Measurements from ENCODE around the gene OR52K2.
"Not testable (repeated sequence)": the region's sequence is repeated elsewhere in the genome, so short reads cannot be mapped to it uniquely, and the experiment has no call there.

Gene OR52K2

GRCh38 chr11:4480577-4481239 lies 31.6 kb downstream of the OR52K2 start:
- H3K36me3 ChIP-seq (ENCODE audit: control insufficient read depth, insufficient read depth, low read length), result no peaks in the 10 kb centered on the region
- no peak overlapping the region for H3K4me3 ChIP-seq (ENCODE audit: low read depth, low read length)
- no peak overlapping the region for H3K27ac ChIP-seq (ENCODE audit: low read depth, low read length)
- no peaks in the 10 kb centered on the region; the same call in 1 of the 2 replicates for H3K4me1 ChIP-seq (ENCODE audit: control insufficient read depth, insufficient read depth, low read length)
- no peaks in the 10 kb centered on the region for H3K27me3 ChIP-seq (ENCODE audit: control insufficient read depth, insufficient read depth, low read length)
- H3K9ac ChIP-seq (ENCODE audit: low read depth, low read length), result no peak overlapping the region
- H3K9me3 ChIP-seq (ENCODE audit: control insufficient read depth, insufficient read depth, low read length), result no peaks in the 10 kb centered on the region

DNA sequence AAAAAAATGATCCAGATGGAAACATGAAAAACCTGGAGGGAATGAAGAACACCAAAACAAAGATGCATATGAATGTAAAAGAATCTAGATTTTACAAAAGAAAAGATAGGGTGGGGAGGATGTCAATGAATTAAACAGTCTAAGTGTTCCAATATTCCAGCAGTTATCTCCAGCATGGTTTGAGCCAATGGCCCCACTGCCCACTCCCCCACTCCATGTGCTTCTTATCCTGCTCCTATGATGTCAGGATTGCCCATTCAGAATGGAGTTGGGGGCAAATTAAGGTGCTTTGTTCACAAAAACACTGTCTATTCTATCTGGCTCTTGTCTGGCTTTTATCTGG lies 32.1 kb downstream of the OR52K2 start:
- Histone ChIP-seq H3K36me3 (ENCODE audit: control insufficient read depth, insufficient read depth, low read length) (no peaks in the 10 kb centered on the region), H3K9ac (ENCODE audit: low read depth, low read length) (no peak overlapping the region), H3K4me1 (ENCODE audit: control insufficient read depth, insufficient read depth, low read length) (no peaks in the 10 kb centered on the region; the same call in 1 of the 2 replicates), H3K9me3 (ENCODE audit: control insufficient read depth, insufficient read depth, low read length) (no peaks in the 10 kb centered on the region), H3K27me3 (ENCODE audit: control insufficient read depth, insufficient read depth, low read length) (no peaks in the 10 kb centered on the region), H3K27ac (ENCODE audit: low read depth, low read length) (no peak overlapping the region), H3K4me3 (ENCODE audit: low read depth, low read length) (no peak overlapping the region)

DNA sequence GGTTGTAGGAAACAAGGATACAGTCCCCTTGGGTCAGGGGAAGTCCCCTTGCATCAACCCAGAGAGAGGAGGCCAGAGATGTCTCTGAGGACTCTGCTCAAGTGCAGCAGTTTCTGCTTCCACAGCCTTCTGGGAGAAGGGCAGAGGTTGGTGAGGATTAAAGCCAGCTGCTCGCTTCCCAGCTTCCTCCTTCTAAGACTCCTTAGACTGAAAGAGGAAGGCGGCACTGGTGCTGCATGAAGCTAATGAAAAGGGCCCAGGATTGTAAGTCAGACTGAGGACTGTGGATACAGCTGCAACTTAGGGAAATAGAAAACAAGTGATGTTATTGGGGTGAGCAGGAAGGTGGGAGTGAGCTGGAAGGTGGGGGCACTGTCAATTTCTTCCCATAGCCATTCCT lies 33.4 kb downstream of the OR52K2 start, which contains the start of gene OR52K1:
Gene OR52K1 (plus strand): TSS at position 202 of the 400 bp plus-strand sequence. CDS start 6,255 bp downstream, outside the sequence.
- no peak within 1 kb of the TSS for H3K4me3 ChIP-seq (ENCODE audit: low read depth, low read length)
- H3K27me3 ChIP-seq (ENCODE audit: control insufficient read depth, insufficient read depth, low read length), result no peaks in the 10 kb centered on the region
- no peaks in the 10 kb centered on the region for H3K36me3 ChIP-seq (ENCODE audit: control insufficient read depth, insufficient read depth, low read length)
- H3K9me3 ChIP-seq (ENCODE audit: control insufficient read depth, insufficient read depth, low read length), result no peaks in the 10 kb centered on the region
- no peak within 1 kb of the TSS for H3K9ac ChIP-seq (ENCODE audit: low read depth, low read length)
- H3K27ac ChIP-seq (ENCODE audit: low read depth, low read length), result no peak within 1 kb of the TSS
- H3K4me1 ChIP-seq (ENCODE audit: control insufficient read depth, insufficient read depth, low read length), result no peaks in the 10 kb centered on the region; the same call in 1 of the 2 replicates

DNA sequence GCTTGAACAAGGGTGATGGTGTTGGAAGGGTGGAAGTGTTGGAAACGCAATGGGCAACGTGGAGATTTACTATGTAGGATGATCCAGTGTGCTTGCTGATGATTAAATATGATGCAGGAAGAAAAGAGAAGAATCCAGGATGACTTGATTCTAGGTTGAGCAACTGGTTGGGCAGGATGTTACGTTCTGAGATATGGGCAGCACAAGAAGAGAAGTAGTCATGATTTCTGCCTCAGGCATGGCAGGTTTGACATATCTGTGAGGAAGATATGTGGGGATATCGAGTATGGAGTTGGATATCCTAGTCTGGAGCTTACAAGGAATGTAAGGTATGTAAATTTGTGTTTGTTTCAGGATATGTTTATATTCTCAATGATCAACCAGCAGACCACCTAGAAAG lies 35.2 kb downstream of the OR52K2 start:
- no peaks in the 10 kb centered on the region for H3K27me3 ChIP-seq (ENCODE audit: control insufficient read depth, insufficient read depth, low read length)
- H3K9ac ChIP-seq (ENCODE audit: low read depth, low read length), result no peak overlapping the region
- H3K4me1 ChIP-seq (ENCODE audit: control insufficient read depth, insufficient read depth, low read length), result no peaks in the 10 kb centered on the region; the same call in 1 of the 2 replicates
- H3K9me3 ChIP-seq (ENCODE audit: control insufficient read depth, insufficient read depth, low read length), result no peaks in the 10 kb centered on the region
- H3K36me3 ChIP-seq (ENCODE audit: control insufficient read depth, insufficient read depth, low read length), result no peaks in the 10 kb centered on the region
- no peak overlapping the region for H3K27ac ChIP-seq (ENCODE audit: low read depth, low read length)
- H3K4me3 ChIP-seq (ENCODE audit: low read depth, low read length), result no peak overlapping the region

DNA sequence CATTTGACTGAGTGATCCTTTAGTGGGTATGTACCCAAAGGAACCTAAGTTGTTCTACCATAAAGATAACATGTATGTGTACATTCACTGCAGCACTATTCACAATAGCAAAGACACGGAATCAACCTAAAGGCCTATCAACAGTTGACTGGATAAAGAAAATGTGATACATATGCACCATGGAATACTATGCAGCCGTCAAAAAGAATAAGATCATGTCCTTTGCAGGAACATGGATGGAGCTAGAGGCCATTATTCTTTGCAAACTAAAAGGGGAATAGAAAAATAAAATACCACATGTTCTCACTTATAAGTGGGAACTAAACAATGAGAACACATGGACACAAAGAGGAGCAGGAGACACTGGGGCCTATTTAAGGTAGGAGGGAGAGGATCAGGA lies 42.3 kb downstream of the OR52K2 start:
- not testable (repeated sequence) for H3K4me3 ChIP-seq (ENCODE audit: low read depth, low read length); H3K27me3 ChIP-seq (ENCODE audit: control insufficient read depth, insufficient read depth, low read length); H3K9me3 ChIP-seq (ENCODE audit: control insufficient read depth, insufficient read depth, low read length); H3K4me1 ChIP-seq (ENCODE audit: control insufficient read depth, insufficient read depth, low read length); H3K9ac ChIP-seq (ENCODE audit: low read depth, low read length); H3K36me3 ChIP-seq (ENCODE audit: control insufficient read depth, insufficient read depth, low read length); H3K27ac ChIP-seq (ENCODE audit: low read depth, low read length)

GRCh38 chr11:4491878-4492606 lies 42.9 kb downstream of the OR52K2 start:
- Histone ChIP-seq H3K9me3 (ENCODE audit: control insufficient read depth, insufficient read depth, low read length) (no peaks in the 10 kb centered on the region), H3K36me3 (ENCODE audit: control insufficient read depth, insufficient read depth, low read length) (no peaks in the 10 kb centered on the region), H3K27me3 (ENCODE audit: control insufficient read depth, insufficient read depth, low read length) (no peaks in the 10 kb centered on the region), H3K9ac (ENCODE audit: low read depth, low read length) (no peak overlapping the region), H3K27ac (ENCODE audit: low read depth, low read length) (no peak overlapping the region), H3K4me3 (ENCODE audit: low read depth, low read length) (no peak overlapping the region), H3K4me1 (ENCODE audit: control insufficient read depth, insufficient read depth, low read length) (no peaks in the 10 kb centered on the region)

DNA sequence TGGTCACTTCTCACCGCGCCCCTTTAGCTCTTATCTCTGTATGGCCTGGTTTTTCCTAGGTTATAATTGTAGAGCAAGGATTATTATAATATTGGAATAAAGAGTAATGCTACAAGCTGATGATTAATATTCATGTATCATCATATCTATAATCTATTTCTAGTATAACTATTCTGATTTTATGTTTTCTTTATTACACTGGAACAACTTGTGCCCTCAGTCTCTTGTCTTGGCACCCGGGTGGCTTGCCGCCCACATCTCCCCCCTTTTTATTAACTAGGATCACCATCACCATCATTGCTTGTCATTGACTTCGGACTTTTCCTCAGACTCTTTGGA lies 44.4 kb downstream of the OR52K2 start:
- Histone ChIP-seq H3K9me3 (ENCODE audit: control insufficient read depth, insufficient read depth, low read length) (no peaks in the 10 kb centered on the region), H3K4me1 (ENCODE audit: control insufficient read depth, insufficient read depth, low read length) (no peaks in the 10 kb centered on the region), H3K27ac (ENCODE audit: low read depth, low read length) (no peak overlapping the region), H3K9ac (ENCODE audit: low read depth, low read length) (no peak overlapping the region), H3K4me3 (ENCODE audit: low read depth, low read length) (no peak overlapping the region), H3K27me3 (ENCODE audit: control insufficient read depth, insufficient read depth, low read length) (no peaks in the 10 kb centered on the region), H3K36me3 (ENCODE audit: control insufficient read depth, insufficient read depth, low read length) (no peaks in the 10 kb centered on the region)

DNA sequence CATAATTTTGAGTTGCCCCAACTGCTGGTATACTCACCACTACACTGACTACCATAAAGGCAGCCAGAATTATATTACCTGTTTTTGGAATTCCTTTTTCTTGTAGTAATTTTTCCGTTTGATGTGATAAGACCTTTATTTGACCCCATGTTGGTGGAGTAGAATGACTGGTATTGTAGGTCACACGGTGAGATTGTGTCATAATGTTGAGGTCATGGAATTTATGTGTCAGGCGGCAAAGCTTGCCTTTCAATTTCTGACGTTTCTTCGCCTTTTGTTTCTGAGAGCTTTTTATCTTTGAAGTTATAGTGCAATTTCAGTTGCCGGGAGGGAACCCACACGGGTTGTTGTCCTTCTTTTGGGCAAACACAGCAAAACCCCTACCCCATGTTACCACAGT lies 46.4 kb downstream of the OR52K2 start:
- no peak overlapping the region for H3K27ac ChIP-seq (ENCODE audit: low read depth, low read length)
- no peaks in the 10 kb centered on the region for H3K36me3 ChIP-seq (ENCODE audit: control insufficient read depth, insufficient read depth, low read length)
- H3K9me3 ChIP-seq (ENCODE audit: control insufficient read depth, insufficient read depth, low read length), result no peaks in the 10 kb centered on the region
- H3K4me3 ChIP-seq (ENCODE audit: low read depth, low read length), result no peak overlapping the region
- no peaks in the 10 kb centered on the region for H3K4me1 ChIP-seq (ENCODE audit: control insufficient read depth, insufficient read depth, low read length)
- H3K9ac ChIP-seq (ENCODE audit: low read depth, low read length), result no peak overlapping the region
- no peaks in the 10 kb centered on the region for H3K27me3 ChIP-seq (ENCODE audit: control insufficient read depth, insufficient read depth, low read length)

DNA sequence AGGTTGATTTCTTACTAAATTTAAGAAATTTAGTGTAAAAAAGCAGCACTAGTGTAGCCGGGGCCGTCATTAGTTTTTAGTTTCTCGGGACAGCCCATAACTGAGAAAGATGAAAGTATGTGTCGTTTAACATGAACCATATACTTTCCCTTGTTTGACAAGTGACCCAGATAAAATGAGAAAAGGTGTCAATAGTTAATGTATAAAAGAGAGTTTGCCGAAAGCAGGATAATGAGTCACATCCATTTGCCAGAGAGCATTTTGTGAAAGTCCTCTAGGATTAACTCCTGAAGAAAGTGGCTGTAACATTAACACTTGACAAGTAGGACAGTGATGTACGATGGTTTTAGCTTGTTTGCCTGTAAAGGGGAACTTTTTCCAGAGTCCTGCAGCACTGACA lies 46.9 kb downstream of the OR52K2 start:
- Histone ChIP-seq H3K9me3 (ENCODE audit: control insufficient read depth, insufficient read depth, low read length) (no peaks in the 10 kb centered on the region), H3K9ac (ENCODE audit: low read depth, low read length) (no peak overlapping the region), H3K27me3 (ENCODE audit: control insufficient read depth, insufficient read depth, low read length) (no peaks in the 10 kb centered on the region), H3K36me3 (ENCODE audit: control insufficient read depth, insufficient read depth, low read length) (no peaks in the 10 kb centered on the region), H3K27ac (ENCODE audit: low read depth, low read length) (no peak overlapping the region), H3K4me3 (ENCODE audit: low read depth, low read length) (no peak overlapping the region), H3K4me1 (ENCODE audit: control insufficient read depth, insufficient read depth, low read length) (no peaks in the 10 kb centered on the region)

- Histone ChIP-seq H3K27ac (ENCODE audit: low read depth, low read length) (no peak overlapping the region), H3K4me1 (ENCODE audit: control insufficient read depth, insufficient read depth, low read length) (no peaks in the 10 kb centered on the region), H3K9me3 (ENCODE audit: control insufficient read depth, insufficient read depth, low read length) (no peaks in the 10 kb centered on the region), H3K4me3 (ENCODE audit: low read depth, low read length) (no peak overlapping the region), H3K36me3 (ENCODE audit: control insufficient read depth, insufficient read depth, low read length) (no peaks in the 10 kb centered on the region), H3K9ac (ENCODE audit: low read depth, low read length) (no peak overlapping the region), H3K27me3 (ENCODE audit: control insufficient read depth, insufficient read depth, low read length) (no peaks in the 10 kb centered on the region)
Measured at GRCh38 chr11:4496557-4497248, 47.6 kb downstream of the OR52K2 start.

Data from HUES48 (cell line).